HG03039 (cell line): Measurements from ENCODE around the gene FBXO46.

ENCODE experiments used
- ATAC-seq: cut with Tn5 transposase; IDR thresholded peaks from one replicate; pipeline ENCODE4 v1.9.1; 2021; ENCODE audit warnings: mild to moderate bottlenecking, moderate library complexity; ENCODE audit not compliant: unreplicated experiment

The FBXO46 gene, protein sequence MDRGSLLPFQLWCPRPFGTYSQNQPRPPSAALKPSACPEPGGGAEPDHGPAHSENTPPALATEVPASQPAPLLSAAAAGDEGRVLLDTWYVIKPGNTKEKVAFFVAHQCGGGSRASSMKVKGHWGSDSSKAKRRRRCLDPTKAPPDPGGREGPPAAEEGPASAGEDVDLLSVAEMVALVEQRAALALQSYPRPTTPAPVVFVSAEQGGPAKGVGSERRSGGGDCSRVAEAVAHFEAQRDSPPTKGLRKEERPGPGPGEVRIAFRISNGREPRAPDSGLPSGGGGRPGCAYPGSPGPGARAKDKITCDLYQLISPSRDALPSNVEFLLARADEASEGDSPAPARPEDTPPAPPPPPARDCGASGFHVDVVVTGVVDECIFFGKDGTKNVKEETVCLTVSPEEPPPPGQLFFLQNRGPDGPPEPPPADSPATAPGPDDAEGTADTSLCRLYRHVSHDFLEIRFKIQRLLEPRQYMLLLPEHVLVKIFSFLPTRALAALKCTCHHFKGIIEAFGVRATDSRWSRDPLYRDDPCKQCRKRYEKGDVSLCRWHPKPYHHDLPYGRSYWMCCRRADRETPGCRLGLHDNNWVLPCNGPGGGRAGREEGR

DNA sequence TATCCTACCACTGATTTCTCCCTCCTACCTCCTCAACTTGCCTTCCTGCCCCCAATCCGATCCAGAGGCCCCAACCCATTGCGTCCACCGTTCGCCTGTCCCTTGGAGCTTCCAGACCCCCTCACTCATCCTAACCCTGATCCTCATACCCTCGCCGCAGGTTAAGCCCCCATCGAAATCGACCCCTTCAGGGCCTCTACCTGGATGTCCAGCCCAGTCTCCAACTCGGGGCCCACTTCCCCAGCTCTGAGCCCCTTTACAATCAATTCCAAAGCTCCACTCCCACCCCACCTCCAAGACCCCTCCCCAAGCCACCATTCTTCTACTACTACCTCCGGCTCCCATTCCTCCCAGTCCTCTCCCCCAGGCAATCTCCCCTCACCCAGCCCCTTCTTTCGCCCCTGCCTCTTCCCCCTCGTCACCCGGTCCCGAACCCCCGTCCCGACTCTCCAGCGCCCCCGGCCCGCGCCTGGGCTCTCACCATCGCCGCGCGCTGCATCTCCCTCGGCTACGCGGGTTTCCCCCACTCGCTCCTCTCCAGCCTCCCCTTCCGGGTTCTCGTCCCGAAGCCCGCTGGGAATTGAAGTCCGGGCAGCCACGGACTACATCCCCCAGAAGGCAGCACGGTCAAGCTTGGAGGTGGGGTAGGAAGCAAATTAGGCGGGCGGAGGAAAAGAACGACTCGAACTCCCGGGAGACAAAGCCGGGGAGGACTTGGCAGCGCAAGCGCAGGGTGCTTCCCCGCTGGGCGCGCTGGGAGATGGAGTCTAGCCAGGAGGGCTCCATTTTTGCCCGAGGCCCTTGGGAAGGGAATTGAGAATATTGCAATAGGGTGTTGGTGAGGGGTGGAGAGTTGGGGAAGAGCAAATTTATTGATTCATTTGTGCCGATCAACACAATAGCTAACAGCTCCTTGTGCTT lies at the start of gene FBXO46:
FBXO46 (minus strand) TSS at position 529 of the 921 bp plus-strand sequence. CDS start 17,401 bp downstream, outside the sequence.
- peak; percentile 86 for ATAC-seq

DNA sequence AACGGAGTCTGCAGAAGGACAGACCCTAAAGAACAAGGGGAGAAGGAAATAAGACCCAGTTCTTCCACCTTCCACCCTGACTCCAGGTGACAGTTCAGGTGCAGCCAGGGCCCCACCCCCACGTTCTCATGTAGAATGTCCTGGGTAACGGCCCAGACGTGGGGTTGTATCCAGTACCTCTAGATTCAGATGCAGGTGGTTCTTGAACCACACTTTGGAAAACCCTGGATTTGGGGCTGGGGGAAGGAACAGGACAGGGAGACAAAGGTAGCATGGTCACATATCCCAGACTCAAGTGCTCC lies 49.4 kb upstream of the FBXO46 start:
- no peak for ATAC-seq

DNA sequence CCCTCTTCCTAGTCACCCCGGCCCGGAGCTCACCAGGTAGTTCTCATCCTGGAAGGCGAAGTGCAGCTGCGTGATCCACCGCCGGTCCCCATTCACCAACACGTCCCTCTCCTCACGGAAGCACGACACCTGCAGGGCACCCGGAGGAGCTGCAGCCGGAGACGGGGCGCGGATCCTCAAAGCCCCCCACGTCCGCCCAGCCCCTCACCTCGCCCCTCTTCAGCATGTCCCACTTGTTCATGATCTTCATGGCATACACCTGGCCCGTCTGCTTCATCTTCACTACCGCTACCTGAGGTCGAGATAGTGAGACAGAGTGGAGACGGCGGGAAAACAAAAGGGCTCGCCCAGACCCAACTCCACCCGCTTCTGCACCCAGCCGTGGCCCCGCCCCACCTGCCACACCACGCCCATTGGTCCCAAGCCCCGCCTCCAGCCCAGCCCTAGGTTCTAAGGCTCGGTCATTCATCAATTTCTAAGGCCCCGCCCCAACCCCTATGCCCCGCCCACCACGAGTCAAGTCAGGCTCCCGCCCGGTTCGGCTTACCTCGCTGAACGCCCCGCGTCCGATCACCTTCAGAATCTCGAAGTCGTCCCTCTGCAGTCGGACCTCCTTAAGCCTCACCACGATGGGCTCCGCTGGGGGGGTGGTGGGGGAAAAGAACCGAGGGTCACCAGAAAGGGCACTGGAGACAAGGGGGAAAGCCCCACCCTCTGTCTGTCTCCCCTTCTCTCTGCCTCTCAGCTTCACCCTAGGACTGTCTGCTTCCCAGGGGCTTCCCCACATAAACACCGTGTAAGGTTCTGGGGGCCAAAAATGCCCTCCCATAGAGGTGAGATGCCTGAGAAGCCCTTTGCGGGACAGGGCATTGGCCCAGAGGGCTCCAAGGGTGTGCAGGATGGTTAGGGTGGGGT lies 48.8 kb upstream of the FBXO46 start:
- peak; percentile 57 for ATAC-seq

DNA sequence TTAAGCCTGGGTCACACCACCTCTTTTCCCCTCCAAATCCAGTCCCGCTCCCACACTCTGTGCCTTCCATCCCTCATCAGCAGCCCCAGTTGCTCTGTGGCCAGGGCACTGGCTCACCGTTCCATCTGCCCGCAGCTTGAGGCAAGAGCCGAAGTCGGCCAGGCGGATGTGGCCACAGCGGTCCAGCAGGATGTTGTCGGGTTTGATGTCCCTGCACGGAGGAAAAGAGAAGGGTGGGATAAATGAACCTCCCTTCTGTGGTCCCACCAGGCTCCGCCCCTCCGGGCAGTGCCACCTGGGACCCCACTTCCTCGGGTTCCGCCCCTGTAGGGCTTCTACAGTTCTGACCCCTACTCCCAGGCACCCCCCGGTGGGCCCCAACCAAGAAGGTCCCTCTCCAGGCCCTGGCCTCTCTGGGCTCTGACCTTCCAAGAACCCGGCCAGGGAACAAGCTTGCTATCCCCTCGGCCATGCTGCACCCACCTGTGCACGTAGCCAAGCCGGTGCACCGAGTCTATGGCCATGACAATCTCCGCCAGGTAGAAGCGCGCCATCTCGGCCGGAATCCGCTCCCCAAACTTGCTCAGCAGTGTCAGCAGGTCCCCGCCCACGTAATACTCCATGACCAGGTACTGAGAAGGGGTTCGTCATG lies 47.4 kb upstream of the FBXO46 start:
- ATAC-seq, result no peak

DNA sequence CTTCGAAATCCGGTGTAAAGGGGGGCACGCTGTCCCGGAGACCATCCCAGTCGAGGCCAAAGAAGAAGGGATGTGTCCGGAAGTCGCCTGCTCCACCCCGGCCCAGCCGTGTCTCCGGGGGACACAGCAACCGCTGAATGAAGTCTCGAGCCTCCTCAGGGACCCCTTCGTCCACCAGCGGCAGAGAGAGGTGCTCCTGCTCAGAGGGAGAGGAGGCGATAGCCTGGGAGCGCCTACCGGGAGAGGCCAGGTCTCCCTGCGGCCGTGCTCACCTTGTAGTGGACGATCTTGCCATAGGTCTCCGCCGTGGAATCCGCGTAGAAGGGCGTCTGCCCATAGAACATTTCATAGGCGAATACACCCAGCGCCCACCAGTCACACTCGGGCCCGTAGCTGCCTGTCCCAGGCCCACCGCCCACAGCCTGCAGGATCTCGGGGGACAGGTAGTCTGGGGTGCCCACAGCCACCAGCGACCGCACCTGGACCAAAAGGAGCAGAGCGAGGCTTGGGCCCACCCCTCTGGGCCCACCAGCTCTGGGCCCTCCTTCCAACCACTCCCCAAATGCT lies 46.8 kb upstream of the FBXO46 start:
- no peak for ATAC-seq

DNA sequence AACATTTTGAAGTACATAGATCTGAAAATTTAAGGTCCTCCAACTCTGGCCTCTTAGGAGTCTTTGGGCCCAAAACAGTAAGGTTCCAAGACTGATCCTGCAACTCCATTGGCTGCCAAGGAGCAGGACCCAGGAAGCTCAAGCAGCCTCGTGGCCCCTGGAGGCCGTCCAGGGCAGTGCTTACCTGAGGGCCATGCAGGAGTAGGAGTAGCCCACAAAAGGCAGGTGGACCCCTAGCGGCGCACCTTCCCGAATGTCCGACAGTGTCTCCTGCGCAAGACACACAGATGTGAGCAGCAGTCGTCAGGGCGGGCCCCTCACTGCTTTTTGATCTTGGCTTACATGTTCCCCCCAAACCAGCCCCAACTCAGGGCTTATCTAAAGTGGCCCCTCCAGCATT lies 44.1 kb upstream of the FBXO46 start:
- ATAC-seq, result no peak

DNA sequence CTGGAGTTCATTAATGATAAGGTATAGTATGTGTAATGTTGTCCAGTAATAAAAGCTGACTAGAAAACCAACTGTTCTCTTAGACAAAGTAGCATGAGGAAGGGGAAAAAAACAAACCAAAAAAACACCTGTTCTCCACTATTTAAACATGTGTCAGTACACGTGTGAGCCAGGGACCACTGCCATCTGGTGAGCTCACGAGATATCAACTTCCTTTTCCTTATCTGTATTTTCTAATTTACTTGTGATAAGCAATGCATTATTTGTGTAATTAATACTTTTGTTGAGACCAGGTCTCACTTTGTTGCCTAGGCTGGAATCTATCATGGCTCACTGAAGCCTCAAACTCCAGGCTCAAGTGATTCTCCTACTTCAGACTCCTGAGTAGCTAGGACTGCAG lies 42.7 kb upstream of the FBXO46 start:
- no peak for ATAC-seq

DNA sequence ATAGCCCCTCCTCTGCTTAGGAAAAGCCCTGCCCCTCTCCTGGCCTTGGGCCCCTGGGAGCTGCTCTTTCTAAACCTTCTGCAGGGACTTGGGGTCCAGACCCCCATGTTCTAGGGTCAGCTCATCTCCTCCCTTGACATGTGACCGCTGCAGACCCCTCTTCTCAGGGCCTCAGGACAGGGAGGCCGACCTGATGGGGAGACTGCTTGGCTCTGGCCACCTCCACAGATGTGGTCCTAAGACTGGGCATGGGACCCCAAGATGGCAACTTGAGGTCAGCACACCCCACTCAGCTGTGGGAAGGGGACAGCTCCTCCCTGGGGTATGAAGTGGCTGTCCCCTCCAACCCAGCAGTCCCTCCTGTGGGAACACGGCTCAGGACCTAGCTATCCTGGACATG lies 42.2 kb upstream of the FBXO46 start:
- ATAC-seq, result no peak

DNA sequence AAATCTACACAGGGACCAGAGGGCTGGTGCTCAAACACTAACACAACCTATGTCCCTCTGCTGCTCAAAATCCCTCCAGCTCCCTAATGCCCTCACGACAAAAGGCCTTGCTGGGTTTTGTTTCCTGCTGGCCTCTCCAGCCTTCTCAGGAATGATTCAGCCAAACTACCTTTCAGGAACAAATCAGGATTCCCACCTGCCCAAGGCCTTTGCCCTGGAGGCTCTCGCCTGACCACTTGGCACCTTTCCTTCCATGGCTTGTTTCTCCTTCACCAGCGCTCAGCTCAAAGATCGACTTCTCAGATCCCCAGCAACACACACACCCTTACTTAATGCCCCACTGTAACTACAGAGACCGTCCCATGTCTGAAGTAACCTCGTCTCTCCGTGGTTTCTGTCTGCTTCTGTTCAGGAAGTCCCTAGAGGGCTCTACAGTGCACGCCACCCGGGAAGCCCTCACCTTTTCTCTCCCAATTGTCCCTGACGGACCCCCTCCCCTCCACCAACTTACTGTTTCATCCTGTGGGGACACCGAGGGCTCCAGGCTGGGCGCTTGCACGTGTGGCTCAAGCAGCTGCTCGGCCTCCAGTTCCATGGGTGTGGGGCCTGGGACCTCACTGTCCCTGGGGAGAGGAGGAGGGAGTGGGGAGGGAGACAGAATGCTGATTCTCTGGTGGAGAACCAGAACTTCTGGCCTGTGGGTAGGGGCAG lies 41.6 kb upstream of the FBXO46 start:
- ATAC-seq, result no peak

DNA sequence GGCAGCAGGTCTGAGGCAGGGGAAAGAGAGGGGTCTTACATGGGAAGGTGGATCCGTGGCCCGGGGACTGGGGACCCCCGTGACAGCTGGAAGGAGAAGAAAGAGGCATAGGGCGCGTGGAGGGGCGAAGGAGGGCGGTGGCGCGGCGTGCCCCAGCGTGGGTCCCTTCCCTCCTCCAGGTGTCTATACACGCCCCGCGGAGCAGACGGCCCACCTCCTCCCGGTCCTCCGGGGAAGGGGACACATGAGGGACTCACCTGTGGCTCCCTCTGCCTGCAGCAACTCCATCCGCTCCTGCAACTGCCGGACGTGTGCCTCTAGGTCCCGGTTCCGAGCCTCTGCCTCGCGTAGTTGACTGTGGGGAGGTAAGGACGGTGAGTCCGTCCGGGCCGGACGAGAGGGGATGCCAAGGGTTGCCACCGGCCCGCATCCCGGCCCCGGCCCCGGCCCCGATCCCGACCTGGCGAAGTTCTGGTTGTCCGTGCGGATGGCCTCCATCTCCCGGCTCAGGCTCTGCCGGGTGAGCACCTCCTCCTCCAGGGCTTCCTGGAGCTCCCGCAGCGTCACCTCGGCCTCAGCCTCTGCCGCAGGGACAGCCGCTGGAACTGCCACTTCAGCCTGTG lies 40.7 kb upstream of the FBXO46 start:
- no peak for ATAC-seq

DNA sequence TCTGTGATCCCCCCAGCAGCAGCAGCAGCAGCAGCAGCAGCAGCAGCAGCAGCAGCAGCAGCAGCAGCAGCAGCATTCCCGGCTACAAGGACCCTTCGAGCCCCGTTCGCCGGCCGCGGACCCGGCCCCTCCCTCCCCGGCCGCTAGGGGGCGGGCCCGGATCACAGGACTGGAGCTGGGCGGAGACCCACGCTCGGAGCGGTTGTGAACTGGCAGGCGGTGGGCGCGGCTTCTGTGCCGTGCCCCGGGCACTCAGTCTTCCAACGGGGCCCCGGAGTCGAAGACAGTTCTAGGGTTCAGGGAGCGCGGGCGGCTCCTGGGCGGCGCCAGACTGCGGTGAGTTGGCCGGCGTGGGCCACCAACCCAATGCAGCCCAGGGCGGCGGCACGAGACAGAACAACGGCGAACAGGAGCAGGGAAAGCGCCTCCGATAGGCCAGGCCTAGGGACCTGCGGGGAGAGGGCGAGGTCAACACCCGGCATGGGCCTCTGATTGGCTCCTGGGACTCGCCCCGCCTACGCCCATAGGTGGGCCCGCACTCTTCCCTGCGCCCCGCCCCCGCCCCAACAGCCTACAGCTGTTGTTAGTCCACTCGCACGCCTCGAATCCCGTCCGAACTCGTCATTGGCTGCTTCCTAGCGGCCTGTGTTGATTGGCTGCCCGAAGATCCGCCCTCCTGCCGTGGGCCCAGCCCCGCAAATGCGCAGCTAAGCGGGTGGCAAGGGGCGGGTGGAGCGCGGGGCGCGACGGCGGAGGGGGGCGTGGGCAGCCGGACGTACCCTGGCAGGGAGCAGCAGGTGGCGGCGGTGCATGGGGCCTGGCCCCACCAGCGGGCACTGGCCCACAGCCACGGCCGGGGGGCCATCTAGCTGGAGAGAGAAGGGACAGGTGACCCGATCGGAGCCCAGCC lies 39.8 kb upstream of the FBXO46 start:
- peak; percentile 37 for ATAC-seq

DNA sequence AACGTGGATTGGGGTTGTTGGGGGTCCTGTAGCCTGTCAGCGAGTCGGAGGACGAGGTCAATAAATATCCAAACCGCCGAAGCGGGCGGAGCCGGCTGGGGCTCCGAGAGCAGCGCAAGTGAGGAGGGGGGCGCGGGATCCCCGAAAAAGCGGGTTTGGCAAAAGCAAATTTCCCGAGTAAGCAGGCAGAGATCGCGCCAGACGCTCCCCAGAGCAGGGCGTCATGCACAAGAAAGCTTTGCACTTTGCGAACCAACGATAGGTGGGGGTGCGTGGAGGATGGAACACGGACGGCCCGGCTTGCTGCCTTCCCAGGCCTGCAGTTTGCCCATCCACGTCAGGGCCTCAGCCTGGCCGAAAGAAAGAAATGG lies 39.1 kb upstream of the FBXO46 start:
- peak; percentile 4 for ATAC-seq

DNA sequence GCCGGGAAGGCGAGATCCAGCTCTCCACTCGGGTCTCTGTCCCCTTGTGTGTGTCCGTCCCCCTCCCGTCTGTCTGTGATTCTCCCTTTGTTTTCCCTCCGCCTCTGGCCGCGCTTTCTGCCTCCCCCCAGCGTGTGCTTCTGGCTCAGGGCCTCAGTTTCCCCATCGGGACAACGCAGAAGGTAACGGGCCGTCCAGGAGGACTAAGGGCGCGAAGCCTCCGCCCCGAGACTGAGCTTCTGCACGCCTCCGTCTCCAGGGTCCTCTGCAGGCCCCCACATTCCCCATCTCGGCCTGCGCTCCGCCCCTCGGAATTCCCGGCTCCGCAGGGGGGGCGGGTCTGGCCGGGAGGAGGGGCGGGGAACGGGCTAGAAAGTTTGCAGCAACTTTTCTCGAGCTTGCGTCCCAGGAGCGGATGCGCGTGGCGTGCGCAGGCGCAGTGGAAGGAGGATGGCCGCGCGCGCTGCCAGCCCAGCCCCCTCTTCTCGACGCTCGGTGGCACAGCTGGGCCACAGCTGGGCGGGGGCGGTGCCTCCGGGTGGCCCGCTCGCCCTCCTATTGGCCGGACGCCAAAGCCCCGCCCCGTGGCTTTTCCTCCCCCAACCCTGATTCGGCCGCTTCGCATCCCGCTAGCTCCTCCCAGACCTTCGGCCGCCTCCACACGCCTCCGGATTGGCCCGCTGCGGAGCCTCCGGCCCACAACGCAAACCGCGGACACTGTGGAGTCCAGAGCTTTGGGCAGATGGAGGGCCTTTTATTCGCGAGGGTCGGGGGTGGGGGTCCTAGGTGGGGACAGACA lies 38.5 kb upstream of the FBXO46 start, which contains the start of gene SIX5:
SIX5 (minus strand) TSS at position 269 of the 799 bp plus-strand sequence. CDS start 408 bp downstream, outside the sequence.
- peak; percentile 50 for ATAC-seq

DNA sequence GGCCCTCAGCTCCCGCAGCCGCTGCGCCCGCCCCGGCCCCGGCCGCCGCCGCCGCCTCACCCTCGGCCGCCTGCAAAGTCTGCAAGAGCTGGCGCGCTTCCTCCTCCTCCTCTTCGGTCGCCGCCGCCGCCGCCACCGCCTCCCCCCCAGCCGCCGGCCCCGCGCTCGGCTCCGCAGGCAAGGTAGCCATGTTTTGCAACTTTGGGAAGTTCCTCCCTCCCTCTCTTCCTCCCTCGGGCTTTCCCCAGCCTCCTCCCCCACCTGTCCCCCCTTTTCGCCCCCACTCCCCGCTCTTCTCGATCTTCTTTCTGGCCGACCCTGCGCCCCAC lies 37.9 kb upstream of the FBXO46 start:
- ATAC-seq, result no peak

DNA sequence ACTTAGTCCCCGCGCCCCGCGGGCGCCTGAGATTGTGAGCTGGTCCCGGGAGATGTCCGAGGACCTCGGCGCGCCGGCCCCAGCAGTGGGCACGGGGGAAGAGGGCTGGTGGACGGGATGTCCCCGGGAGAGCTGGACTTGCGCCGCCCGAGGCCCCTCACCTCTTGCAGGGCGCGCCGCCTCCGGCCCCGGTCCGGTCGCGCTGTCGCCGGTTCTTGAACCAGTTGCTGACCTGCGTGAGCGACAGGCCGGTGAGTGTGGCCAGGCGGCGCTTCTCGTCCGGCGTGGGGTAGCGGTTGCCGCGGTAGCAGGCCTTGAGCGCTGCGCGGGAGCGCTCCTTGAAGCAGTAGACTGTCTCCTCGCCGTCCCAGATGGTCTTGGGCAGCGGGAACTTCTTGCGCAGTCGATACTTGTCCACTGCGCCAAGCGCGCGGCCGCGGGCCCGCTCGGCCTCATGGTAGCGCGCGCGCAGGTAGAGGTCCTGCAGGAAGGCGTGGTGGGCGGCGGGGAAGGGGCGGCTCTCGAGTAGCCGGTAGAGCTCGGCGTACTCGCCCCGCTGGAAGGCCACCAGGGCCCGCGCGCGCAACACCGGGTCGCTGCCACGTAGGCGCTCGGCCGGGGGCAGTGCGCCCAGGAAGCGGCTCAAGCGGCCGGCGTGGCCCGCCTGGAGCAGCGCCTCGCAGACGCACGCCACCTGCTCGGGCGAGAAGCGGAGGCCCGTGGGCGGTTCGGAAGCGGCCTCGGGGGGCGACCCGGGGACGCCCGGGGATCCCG lies 37.4 kb upstream of the FBXO46 start:
- no peak for ATAC-seq

DNA sequence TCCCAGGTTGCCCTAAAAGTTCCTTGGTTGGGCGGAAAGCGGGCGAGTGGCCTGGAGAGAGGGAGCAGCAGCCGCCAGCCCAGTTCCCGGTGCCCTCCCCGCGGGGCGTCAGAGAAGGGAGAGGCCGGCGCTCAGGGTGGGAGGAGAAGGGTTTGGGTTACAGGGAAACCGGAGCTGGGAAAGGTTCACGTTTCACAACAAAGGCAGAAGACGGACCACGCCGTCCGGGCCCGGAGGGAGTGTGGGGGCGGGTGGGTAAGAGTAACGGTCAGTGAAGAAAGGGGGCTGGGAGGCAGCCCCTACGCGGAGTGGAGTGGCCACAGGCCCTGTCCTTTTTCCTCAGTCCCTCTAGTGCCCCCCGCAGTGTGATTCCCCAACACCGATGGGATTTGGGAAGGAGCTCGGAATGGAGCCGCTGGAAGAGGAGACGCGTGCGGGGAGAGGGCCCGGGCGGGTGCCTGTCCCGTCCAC lies 36.7 kb upstream of the FBXO46 start:
- no peak for ATAC-seq
